GM12878 (cell line): Measurements from ENCODE around the gene TSHZ3. TPM values are rescaled to one million over a fixed set of nuclear protein-coding genes. Genes with fewer than 3 reads are reported as not detected.

Experiments used
- ATAC-seq: fragments of 200-7000 bp; cut with Tn5 transposase; 3 replicates; pipeline ENCODE4 v1.9.1; 2020; ENCODE audit warnings: mild to moderate bottlenecking, moderate library complexity
- BruUV-seq: library from RNA; stranded (reverse); fragments of 400-500 nt; replicated peaks from 2 replicates; lab custom pipeline; 2021; lab: Mats Ljungman, UMichigan
- CTCF ChIA-PET: fragments of 300-600 bp; sonication (Branson Sonifier 250); formaldehyde crosslinking; extraction: SDS; loops from one replicate; lab custom pipeline; 2021; ENCODE audit warnings: inconsistent platforms; lab: Yijun Ruan, JAX
- POLR2A ChIA-PET: fragments of 350-600 bp; formaldehyde crosslinking; extraction: SDS; loops from one replicate; lab custom pipeline; 2021; ENCODE audit warnings: inconsistent platforms; lab: Charles Lee
- RAD21 ChIA-PET: fragments of 300-600 bp; sonication (Branson Sonifier 250); formaldehyde crosslinking; loops from one replicate; lab custom pipeline; 2023; ENCODE audit warnings: antibody characterized with exemption; ENCODE audit not compliant: unreplicated experiment; lab: Charles Lee
- SMC1A ChIA-PET: fragments of 300-600 bp; sonication (Branson Sonifier 250); formaldehyde crosslinking; loops from one replicate; lab custom pipeline; 2023; ENCODE audit not compliant: unreplicated experiment, uncharacterized antibody; lab: Charles Lee
- DNase-seq: peaks from one replicate; pipeline ENCODE4 v3.0.0-alpha.2; 2011; ENCODE audit warnings: low read depth, low spot score
- FAIRE-seq: peaks from 3 replicates; lab custom pipeline; 2011; peaks lifted over from hg19 to GRCh38; lab: Jason Lieb, UNC
- H2AFZ ChIP-seq: 2 replicates; pipeline ENCODE4 v1.6.0; 2011; ENCODE audit warnings: low read depth, low read length, control low read depth; ENCODE audit not compliant: control insufficient read depth
- H3K27ac ChIP-seq: 2 replicates; pipeline ENCODE4 v1.5.1; 2011; ENCODE audit warnings: control low read depth; ENCODE audit not compliant: control insufficient read depth, insufficient read depth
- H3K27me3 ChIP-seq, 2 experiments: replicated peaks in 1 of 2; 2 replicates each; pipeline versions ENCODE4 v1.6.0 to v1.6.1; 2011; ENCODE audit warnings: low read length in 1 of 2; ENCODE audit not compliant: control insufficient read depth in 2 of 2, insufficient read depth in 2 of 2
- H3K36me3 ChIP-seq, 2 experiments: 2 replicates each; pipeline ENCODE4 v1.5.1; 2011; ENCODE audit warnings: low read length in 1 of 2; ENCODE audit not compliant: control insufficient read depth in 2 of 2, insufficient read depth in 2 of 2
- H3K4me1 ChIP-seq: 2 replicates; pipeline ENCODE4 v1.6.1; 2011; ENCODE audit warnings: mild to moderate bottlenecking, low read length, moderate library complexity, mixed read lengths; ENCODE audit not compliant: control insufficient read depth, insufficient read depth
- H3K4me2 ChIP-seq: 2 replicates; pipeline ENCODE4 v1.6.0; 2011; ENCODE audit warnings: control low read depth; ENCODE audit not compliant: control insufficient read depth, insufficient read depth
- H3K4me3 ChIP-seq: fragments of 200-600 bp; sonication (generic); 2 replicates; pipeline ENCODE4 v1.5.1; 2016
- H3K79me2 ChIP-seq: 2 replicates; pipeline ENCODE4 v1.6.0; 2011; ENCODE audit warnings: low read length; ENCODE audit not compliant: control insufficient read depth, insufficient read depth
- H3K9ac ChIP-seq: 2 replicates; pipeline ENCODE4 v1.8.0; 2011; ENCODE audit warnings: low read length, control low read depth, mixed read lengths; ENCODE audit not compliant: control insufficient read depth, insufficient read depth
- H3K9me3 ChIP-seq: replicated peaks from 3 replicates; pipeline ENCODE4 v1.5.1; 2011; ENCODE audit warnings: mild to moderate bottlenecking, low read length; ENCODE audit not compliant: control insufficient read depth, insufficient read depth
- H4K20me1 ChIP-seq: 2 replicates; pipeline ENCODE4 v1.6.0; 2011; ENCODE audit not compliant: control insufficient read depth, insufficient read depth
- BCL3 ChIP-seq: IDR thresholded peaks from 2 replicates; pipeline ENCODE4 v1.6.1; 2011; ENCODE audit warnings: borderline replicate concordance, low read depth, mild to moderate bottlenecking, moderate library complexity, low read length; ENCODE audit not compliant: insufficient read depth, poor library complexity, severe bottlenecking
- EP300 ChIP-seq, 2 experiments: fragments of 150-350 bp in 1 of 2; IDR thresholded peaks; 2 replicates each; pipeline ENCODE4 v1.6.1; 2011 to 2012; ENCODE audit warnings: low read depth in 2 of 2, low read length in 2 of 2, borderline replicate concordance in 1 of 2, improper control_type of control experiment in 1 of 2, inconsistent platforms in 1 of 2; ENCODE audit not compliant: control insufficient read depth in 1 of 2
- FOXM1 ChIP-seq: IDR thresholded peaks from 2 replicates; pipeline ENCODE4 v1.6.1; 2012; ENCODE audit warnings: low read depth, mild to moderate bottlenecking, inconsistent platforms, low read length, moderate library complexity
- HDAC2 ChIP-seq: fragments of 200-600 bp; sonication (generic); IDR thresholded peaks from 2 replicates; pipeline ENCODE4 v1.6.1; 2017
- HDAC6 ChIP-seq: fragments of 200-600 bp; sonication (generic); IDR thresholded peaks from one replicate; pipeline ENCODE4 v1.8.0; 2017; ENCODE audit warnings: antibody characterized with exemption; ENCODE audit not compliant: unreplicated experiment
- IRF5 ChIP-seq: fragments of 450-650 bp; IDR thresholded peaks from 2 replicates; pipeline ENCODE4 v1.6.1; 2017; ENCODE audit warnings: borderline replicate concordance
- PBX3 ChIP-seq: IDR thresholded peaks from 2 replicates; pipeline ENCODE4 v1.6.1; 2011; ENCODE audit warnings: mild to moderate bottlenecking, low read depth, low read length, moderate library complexity; ENCODE audit not compliant: insufficient replicate concordance
- POLR2AphosphoS5 ChIP-seq: IDR thresholded peaks from 2 replicates; pipeline ENCODE4 v1.6.1; 2011; ENCODE audit warnings: mild to moderate bottlenecking, low read length, inconsistent platforms
- RAD21 ChIP-seq: IDR thresholded peaks from 2 replicates; pipeline ENCODE4 v1.6.1; 2011; ENCODE audit warnings: mild to moderate bottlenecking, low read depth, low read length, moderate library complexity; ENCODE audit not compliant: insufficient read depth
- SP1 ChIP-seq: IDR thresholded peaks from one replicate; pipeline ENCODE4 v1.6.1; 2011; ENCODE audit warnings: low read depth, low read length
- STAT1 ChIP-seq: fragments of 450-650 bp; conservative IDR thresholded peaks from 2 replicates; pipeline ENCODE4 v1.6.1; 2014; ENCODE audit warnings: antibody characterized with exemption, mild to moderate bottlenecking
- TAF1 ChIP-seq: IDR thresholded peaks from 2 replicates; pipeline ENCODE4 v1.6.1; 2011; ENCODE audit warnings: mild to moderate bottlenecking, low read depth, low read length, borderline replicate concordance
- TCF12 ChIP-seq: IDR thresholded peaks from 2 replicates; pipeline ENCODE4 v1.6.1; 2011; ENCODE audit warnings: low read depth, mild to moderate bottlenecking, low read length
- WGBS: methylation state at CpG from one replicate; pipeline ENCODE4 v1.1.6; 2016; ENCODE audit warnings: low lambda C conversion rate; ENCODE audit not compliant: insufficient replicate concordance, insufficient coverage; ENCODE audit errors: missing lambda C conversion rate; 5-methylcytosine and 5-hydroxymethylcytosine counted together
- in situ Hi-C: fragments of 300-500 bp; cut with MboI; formaldehyde crosslinking; loops from 9 replicates; pipeline ENCODE4 v1.14.3; 2018; ENCODE audit warnings: mixed read lengths
- intact Hi-C: fragments of 100-400 bp; cut with micrococcal nuclease; formaldehyde crosslinking; loops from one replicate; pipeline ENCODE4 v1.14.2; 2022; ENCODE audit not compliant: unreplicated experiment
- polyA plus RNA-seq, 11 experiments: library from polyadenylated mRNA; depleted of rRNA in 4 of 11; unstranded in 6 of 11; stranded (reverse) in 5 of 11; fragments of >200 nt; fragmentation: Nextera tagmentation in 4 of 11; fragmentation: Illumina TruSeq in 1 of 11; extraction: Ambion mirVana in 4 of 11; extraction: Trizol in 1 of 11; gene quantifications; 1 replicate in 1 of 11; 2 replicates in 10 of 11; pipeline versions ENCODE4 v1.2.1 to v1.2.3, GENCODE V29; 2011 to 2016; ENCODE audit warnings: inconsistent platforms in 2 of 11, missing spikeins in 2 of 11, low read depth in 1 of 11
- total RNA-seq, 4 experiments: library from RNA; depleted of rRNA in 3 of 4; stranded (reverse); fragments of >200 nt in 3 of 4; fragmentation: Illumina TruSeq in 1 of 4; extraction: Trizol in 1 of 4; gene quantifications; 2 replicates each; pipeline versions ENCODE4 v1.2.1 to v1.2.3, GENCODE V29; 2013 to 2021

The TSHZ3 gene
- total and polyA plus RNA-seq, 10 of the 15 experiments (the other 5 are each of a cell fraction or from before 2014, with no cell fraction given) = 0.23 TPM; not detected in 9

GRCh38 chr19:31319465-31319864 is 29.8 kb downstream of the TSHZ3 start:
- no peak overlapping the region for H2AFZ ChIP-seq
- no peak for TF ChIP-seq RAD21
- TF ChIP-seq HDAC2 = no peak
- no peak for TF ChIP-seq IRF5
- TF ChIP-seq PBX3 = no peak
- no peak for TF ChIP-seq TAF1
- TF ChIP-seq EP300 (IDR thresholded peaks at IDR 0.05; ENCODE audit: borderline replicate concordance in 1 of 2, control insufficient read depth in 1 of 2, low read depth in 2 of 2, low read length in 2 of 2) = no peak
- no peak for TF ChIP-seq BCL3
- TF ChIP-seq TCF12 = no peak
- TF ChIP-seq HDAC6 = no peak
- TF ChIP-seq FOXM1 = no peak
- no peak for TF ChIP-seq STAT1
- TF ChIP-seq SP1 = no peak
- TF ChIP-seq POLR2AphosphoS5 = no peak
- FAIRE-seq (no peak), ATAC-seq (no peak), DNase-seq (no peak)
- in situ Hi-C loops (no loop called here), intact Hi-C loops (no loop called here)
- ChIA-PET RAD21 (no interaction called here), POLR2A (no interaction called here), SMC1A (no interaction called here), CTCF (no interaction called here)
- H4K20me1 ChIP-seq = no peaks in the 10 kb centered on the region
- no TSS peak for BruUV-seq
- no peak overlapping the region for H3K27ac ChIP-seq
- H3K4me2 ChIP-seq = no peak overlapping the region
- no peaks in the 10 kb centered on the region; the same call in 2 of the 3 replicates for H3K9me3 ChIP-seq
- no peaks in the 10 kb centered on the region for H3K27me3 ChIP-seq
- H3K9ac ChIP-seq = no peak overlapping the region
- H3K4me3 ChIP-seq = no peak overlapping the region
- H3K4me1 ChIP-seq = no peaks in the 10 kb centered on the region
- no peaks in the 10 kb centered on the region for H3K79me2 ChIP-seq
- H3K36me3 ChIP-seq = no peaks in the 10 kb centered on the region
- WGBS = 13% methylated on average over 3 of the region's 3 CpGs
